Lower lobe of right lung (tissue), 2 donors: Measurements from ENCODE around the gene MAN2A2. TPM values are rescaled to one million over a fixed set of nuclear protein-coding genes. Genes with fewer than 3 reads are reported as not detected.
"Not testable (repeated sequence)": the region's sequence is repeated elsewhere in the genome, so short reads cannot be mapped to it uniquely, and the experiment has no call there.

Experiments used
- ATAC-seq, 2 donors: fragments of 200-7000 bp; cut with Tn5 transposase; one replicate each; pipeline ENCODE4 v1.9.1; 2020 to 2022; ENCODE audit warnings: mild to moderate bottlenecking in 2 of 2, moderate library complexity in 2 of 2
- DNase-seq: peaks from one replicate; pipeline ENCODE4 v3.0.0-alpha.2; 2020
- H3K27ac ChIP-seq: fragments of 200-600 bp; one replicate; pipeline ENCODE4 v1.8.0; 2022
- H3K27me3 ChIP-seq: fragments of 200-600 bp; one replicate; pipeline ENCODE4 v1.8.0; 2022; ENCODE audit warnings: low read depth
- H3K36me3 ChIP-seq: fragments of 200-600 bp; one replicate; pipeline ENCODE4 v1.8.0; 2022; ENCODE audit warnings: mild to moderate bottlenecking
- H3K4me1 ChIP-seq: fragments of 200-600 bp; one replicate; pipeline ENCODE4 v1.8.0; 2022
- H3K4me3 ChIP-seq: fragments of 200-600 bp; one replicate; pipeline ENCODE4 v1.8.0; 2022; ENCODE audit warnings: mild to moderate bottlenecking
- H3K9me3 ChIP-seq: fragments of 200-600 bp; one replicate; pipeline ENCODE4 v1.8.0; 2022
- CTCF ChIP-seq: fragments of 200-600 bp; IDR thresholded peaks from one replicate; pipeline ENCODE4 v1.8.0; 2022; ENCODE audit warnings: antibody characterized with exemption, mild to moderate bottlenecking
- intact Hi-C: fragments of 100-400 bp; cut with DNase I; formaldehyde crosslinking; loops from one replicate; pipeline ENCODE4 v1.11.0; 2022
- total RNA-seq: library from RNA; stranded (reverse); fragmentation: NEBNext Ultra II Directional; extraction: Animal tissue kit (Norgen Biotek cat#: 25700); gene quantifications from one replicate; pipeline ENCODE4 v1.2.1, GENCODE V29; 2021
- donor health status: DM: no; HTN: yes; CAD: no; lungs with severe emphysema.

MAN2A2 gene
- total RNA-seq, 1 donor from 2014 or later: 96.9 TPM

GRCh38 chr15:90895571-90896117 is 7.5 kb upstream of the MAN2A2 start:
- no peak overlapping the region for H3K4me3 ChIP-seq
- intact Hi-C loops: no loop called here
- peak; percentile 6 to 13 for ATAC-seq
- no peak for DNase-seq
- no peaks in the 10 kb centered on the region for H3K9me3 ChIP-seq
- H3K36me3 ChIP-seq: peaks cover 59% of the 10 kb centered on the region
- peaks cover 4% of the 10 kb centered on the region for H3K4me1 ChIP-seq
- H3K27ac ChIP-seq: peak overlapping the region; percentile 11
- TF ChIP-seq CTCF: no peak
- no peaks in the 10 kb centered on the region for H3K27me3 ChIP-seq

- H3K27ac ChIP-seq, H3K9me3 ChIP-seq, H3K27me3 ChIP-seq, intact Hi-C loops, DNase-seq, H3K4me3 ChIP-seq, ATAC-seq: not testable (repeated sequence)
- Histone ChIP-seq H3K4me1 (peaks cover 14% of the 10 kb centered on the region), H3K36me3 (peaks cover 43% of the 10 kb centered on the region)
Measured at GRCh38 chr15:90897131-90897655, 5.9 kb upstream of the MAN2A2 start.

- H3K36me3 ChIP-seq: peaks cover 18% of the 10 kb centered on the region
- DNase-seq: no peak
- no peak for TF ChIP-seq CTCF
- H3K4me1 ChIP-seq: peaks cover 21% of the 10 kb centered on the region
- intact Hi-C loops: no loop called here
- H3K9me3 ChIP-seq: no peaks in the 10 kb centered on the region
- no peak for ATAC-seq
- H3K27me3 ChIP-seq: no peaks in the 10 kb centered on the region
- peak overlapping the region; percentile 94 for H3K27ac ChIP-seq
- H3K4me3 ChIP-seq: peak overlapping the region; percentile 85
Measured at GRCh38 chr15:90901175-90902039, 1.7 kb upstream of the MAN2A2 start.

GRCh38 chr15:90902040-90902839 is 862 bp upstream of the MAN2A2 start:
- intact Hi-C loops: no loop called here
- peak overlapping the region; percentile 85 for H3K4me3 ChIP-seq
- H3K9me3 ChIP-seq: no peaks in the 10 kb centered on the region
- H3K36me3 ChIP-seq: peaks cover 25% of the 10 kb centered on the region
- no peaks in the 10 kb centered on the region for H3K27me3 ChIP-seq
- peak; percentile 84 for DNase-seq
- ATAC-seq: peak; percentile 94 to 95
- peak; percentile 83 for TF ChIP-seq CTCF
- H3K4me1 ChIP-seq: peaks cover 21% of the 10 kb centered on the region
- peak overlapping the region; percentile 94 for H3K27ac ChIP-seq

GRCh38 chr15:90903733-90904536 is 833 bp downstream of the MAN2A2 start:
- DNase-seq (peak; percentile 45), ATAC-seq (peak in 1 of 2 donors; percentile 25)
- Histone ChIP-seq H3K27me3 (no peaks in the 10 kb centered on the region), H3K4me3 (peak overlapping the region; percentile 85), H3K4me1 (peaks cover 21% of the 10 kb centered on the region), H3K27ac (peak overlapping the region; percentile 94), H3K9me3 (no peaks in the 10 kb centered on the region), H3K36me3 (peaks cover 42% of the 10 kb centered on the region)
- no peak for TF ChIP-seq CTCF
- intact Hi-C loops: no loop called here
